Esophagus muscularis mucosa (tissue), 4 donors: ENCODE results near the gene CAMTA1.

Source experiments
- CTCF ChIP-seq, 3 experiments: fragments of 200-600 bp in 2 of 3; fragments of 450-650 bp in 1 of 3; sonication (generic) in 2 of 3; IDR thresholded peaks; one replicate each; pipeline ENCODE4 v1.5.1; 2017 to 2019; ENCODE audit warnings: antibody characterized with exemption in 3 of 3, mild to moderate bottlenecking in 2 of 3, moderate library complexity in 1 of 3
- EP300 ChIP-seq: sonication (generic); formaldehyde crosslinking; IDR thresholded peaks from one replicate; pipeline ENCODE4 v1.6.1; 2017; ENCODE audit warnings: antibody characterized with exemption
- POLR2AphosphoS5 ChIP-seq, 2 donors: sonication (generic); formaldehyde crosslinking; IDR thresholded peaks; one replicate each; pipeline ENCODE4 v1.6.1; 2017; ENCODE audit warnings: antibody characterized with exemption in 2 of 2

DNA sequence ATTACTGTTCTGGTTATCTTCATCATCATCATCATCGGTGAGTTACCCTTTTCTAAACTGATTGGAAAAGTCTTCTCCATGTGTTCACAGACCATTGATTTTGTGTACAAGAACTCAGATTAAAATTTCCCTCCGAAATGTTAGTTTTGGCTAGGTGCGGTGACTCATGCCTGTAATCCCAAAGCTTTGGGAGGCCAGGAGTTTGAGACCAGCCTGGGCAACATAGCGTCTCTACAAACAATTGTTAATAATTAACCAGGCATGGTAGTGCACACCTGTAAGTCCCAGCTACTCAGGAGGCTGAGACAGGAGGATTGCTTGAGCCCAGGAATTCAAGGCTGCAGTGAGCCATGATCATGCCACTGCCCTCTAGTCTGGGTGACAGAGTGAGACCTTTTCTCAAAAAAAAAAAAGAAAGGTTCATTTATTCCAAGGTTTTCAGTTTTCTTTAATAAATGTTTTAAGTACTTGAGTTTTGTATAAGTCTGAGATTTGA is 992.9 kb downstream of the CAMTA1 start:
- TF ChIP-seq EP300, result no peak
- no peak for TF ChIP-seq POLR2AphosphoS5 (IDR thresholded peaks at IDR 0.05)
- no peak for TF ChIP-seq CTCF (IDR thresholded peaks at IDR 0.05)
